Endothelial cell of umbilical vein (primary cell): ENCODE data around the gene FSTL4. TPM values are rescaled to one million over a fixed set of nuclear protein-coding genes. Genes with fewer than 3 reads are reported as not detected.

ENCODE experiments used
- BruUV-seq: library from RNA; stranded (reverse); fragments of 400-500 nt; replicated peaks from 2 replicates; lab custom pipeline; 2021; lab: Mats Ljungman, UMichigan
- CTCF ChIA-PET: fragments of 300-600, 350-600 bp; sonication (Branson Sonifier 250); formaldehyde crosslinking; loops from one replicate; lab custom pipeline; 2021; ENCODE audit warnings: antibody characterized with exemption, inconsistent platforms; lab: Charles Lee
- POLR2A ChIA-PET: fragments of 300-600, 350-600 bp; sonication (Branson Sonifier 250); formaldehyde crosslinking; loops from one replicate; lab custom pipeline; 2021; ENCODE audit warnings: antibody characterized with exemption, inconsistent platforms; lab: Charles Lee
- DNase-seq: peaks from one replicate; pipeline ENCODE4 v3.0.0-alpha.2; 2011; ENCODE audit warnings: low read depth, low spot score
- FAIRE-seq: peaks from 2 replicates; lab custom pipeline; 2011; peaks lifted over from hg19 to GRCh38; lab: Jason Lieb, UNC
- H2AFZ ChIP-seq: 2 replicates; pipeline ENCODE4 v1.6.0; 2012; ENCODE audit warnings: low read depth, low read length, control low read depth, inconsistent platforms
- H3K27ac ChIP-seq: 2 replicates; pipeline ENCODE4 v1.5.1; 2011; ENCODE audit warnings: low read depth, mild to moderate bottlenecking, control low read depth, low read length, moderate library complexity; ENCODE audit not compliant: insufficient read depth
- H3K27me3 ChIP-seq, 2 experiments: 2 replicates each; pipeline versions ENCODE4 v1.6.0 to v1.6.1; 2011; ENCODE audit warnings: low read length in 2 of 2, mixed read lengths in 1 of 2; ENCODE audit not compliant: control insufficient read depth in 2 of 2, insufficient read depth in 2 of 2
- H3K36me3 ChIP-seq, 2 experiments: 2 replicates in 1 of 2; 3 replicates in 1 of 2; pipeline ENCODE4 v1.5.1; 2011; ENCODE audit warnings: low read length in 2 of 2, mild to moderate bottlenecking in 1 of 2, moderate library complexity in 1 of 2; ENCODE audit not compliant: control insufficient read depth in 2 of 2, insufficient read depth in 2 of 2; ENCODE audit errors: extremely low read depth in 1 of 2
- H3K4me1 ChIP-seq: 3 replicates; pipeline ENCODE4 v1.5.1; 2011; ENCODE audit warnings: mild to moderate bottlenecking, low read length; ENCODE audit not compliant: control insufficient read depth, insufficient read depth; ENCODE audit errors: extremely low read depth
- H3K4me2 ChIP-seq: 2 replicates; pipeline ENCODE4 v1.6.1; 2011; ENCODE audit warnings: low read length, control low read depth, mixed read lengths; ENCODE audit not compliant: insufficient read depth
- H3K4me3 ChIP-seq, 3 experiments: fragments of 200-600 bp in 1 of 3; sonication (generic), shearing (Covaris generic) in 1 of 3; replicated peaks in 1 of 3; 2 replicates each; pipeline ENCODE4 v1.5.1; 2011 to 2016; ENCODE audit warnings: control low read depth in 3 of 3, low read length in 3 of 3, mild to moderate bottlenecking in 2 of 3, inconsistent platforms in 1 of 3, low read depth in 1 of 3, moderate library complexity in 1 of 3; ENCODE audit not compliant: insufficient read depth in 1 of 3
- H3K79me2 ChIP-seq: 2 replicates; pipeline ENCODE4 v1.6.0; 2012; ENCODE audit warnings: low read length, inconsistent platforms; ENCODE audit not compliant: control insufficient read depth, insufficient read depth
- H3K9ac ChIP-seq: replicated peaks from 2 replicates; pipeline ENCODE3; 2011; ENCODE audit warnings: low read length, control low read depth; ENCODE audit not compliant: insufficient read depth; ENCODE audit errors: extremely low read depth
- H3K9me1 ChIP-seq: replicated peaks from 3 replicates; pipeline ENCODE4 v1.6.0; 2011; ENCODE audit warnings: mild to moderate bottlenecking, low read length; ENCODE audit not compliant: control insufficient read depth, insufficient read depth; ENCODE audit errors: extremely low read depth
- H3K9me3 ChIP-seq: replicated peaks from 2 replicates; pipeline ENCODE4 v1.5.1; 2012; ENCODE audit warnings: low read length, inconsistent platforms; ENCODE audit not compliant: control insufficient read depth, insufficient read depth
- H4K20me1 ChIP-seq: replicated peaks from 2 replicates; pipeline ENCODE3; 2011; ENCODE audit warnings: mild to moderate bottlenecking, low read length; ENCODE audit not compliant: control insufficient read depth, insufficient read depth; ENCODE audit errors: extremely low read depth
- CTCF ChIP-seq, 2 donors: IDR thresholded peaks; 1 replicate in 1 of 2; 2 replicates in 1 of 2; pipeline ENCODE4 v1.5.1; 2011; ENCODE audit warnings: low read length in 2 of 2, mild to moderate bottlenecking in 2 of 2, moderate library complexity in 2 of 2, control low read depth in 1 of 2, inconsistent platforms in 1 of 2, low read depth in 1 of 2; ENCODE audit not compliant: insufficient read depth in 1 of 2; ENCODE audit errors: extremely low read depth in 1 of 2
- EZH2 ChIP-seq: IDR thresholded peaks from 2 replicates; pipeline ENCODE4 v1.6.1; 2012; ENCODE audit warnings: borderline replicate concordance, low read depth, mild to moderate bottlenecking, moderate library complexity, low read length, inconsistent platforms; ENCODE audit not compliant: severe bottlenecking
- FOS ChIP-seq: IDR thresholded peaks from 2 replicates; pipeline ENCODE4 v1.6.1; 2011; ENCODE audit warnings: mild to moderate bottlenecking, low read length, moderate library complexity, borderline replicate concordance; ENCODE audit not compliant: insufficient read depth
- GATA2 ChIP-seq: IDR thresholded peaks from 2 replicates; pipeline ENCODE4 v1.7.0; 2011; ENCODE audit warnings: low read depth, mild to moderate bottlenecking, moderate library complexity, mixed read lengths, low read length; ENCODE audit not compliant: insufficient read length, insufficient read depth
- JUN ChIP-seq: IDR thresholded peaks from 2 replicates; pipeline ENCODE4 v1.6.1; 2011; ENCODE audit warnings: borderline replicate concordance, low read depth; ENCODE audit not compliant: insufficient read length, insufficient read depth
- MYC ChIP-seq: IDR thresholded peaks from one replicate; pipeline ENCODE4 v1.6.1; 2011; ENCODE audit warnings: mild to moderate bottlenecking, low read depth, low read length
- POLR2A ChIP-seq: IDR thresholded peaks from 2 replicates; pipeline ENCODE4 v1.6.1; 2012; ENCODE audit warnings: low read depth, mild to moderate bottlenecking, control low read depth, low read length
- POLR2AphosphoS5 ChIP-seq: IDR thresholded peaks from 2 replicates; pipeline ENCODE4 v1.6.1; 2012; ENCODE audit warnings: low read depth, mild to moderate bottlenecking, control low read depth, low read length, moderate library complexity; ENCODE audit not compliant: insufficient read depth
- dilution Hi-C: fragments of 300-500 bp; cut with MboI; formaldehyde crosslinking; loops from one replicate; pipeline ENCODE4 v1.15.0; 2019; ENCODE audit warnings: low sequenced_read_pairs; ENCODE audit not compliant: extremely low pct_ligation_motif_present
- intact Hi-C: fragments of 100-400 bp; cut with micrococcal nuclease; formaldehyde crosslinking; loops from one replicate; pipeline ENCODE4 v1.10.0; 2022
- polyA plus RNA-seq, 4 experiments: library from polyadenylated mRNA; depleted of rRNA in 3 of 4; stranded (reverse) in 3 of 4; unstranded in 1 of 4; fragments of >200 nt; gene quantifications; 2 replicates each; pipeline versions ENCODE4 v1.2.1 to v1.2.3, GENCODE V29; 2011 to 2012; ENCODE audit warnings: missing spikeins in 1 of 4
- total RNA-seq: library from RNA; stranded (reverse); gene quantifications from 2 replicates; pipeline ENCODE4 v1.2.3, GENCODE V29; 2021
- TF ChIP-seq, protein P1 (sequence below): IDR thresholded peaks from 2 replicates; pipeline ENCODE4 v1.6.1; 2011; ENCODE audit not compliant: insufficient read depth, insufficient read length

FSTL4 gene
- total and polyA plus RNA-seq, 2 donors (not counting 3 experiments of a cell fraction or from before 2014, with no cell fraction given): 0.18 TPM; not detected in 1

- Histone ChIP-seq H3K9me3 (no peaks in the 10 kb centered on the region), H3K4me3 (no peak overlapping the region), H3K27me3 (peaks cover 1 to 2% of the 10 kb centered on the region in 2 experiments), H3K27ac (no peak overlapping the region), H3K9ac (no peak overlapping the region), H3K4me2 (no peak overlapping the region), H3K9me1 (no peaks in the 10 kb centered on the region), H2AFZ (no peak overlapping the region), H3K79me2 (no peaks in the 10 kb centered on the region), H3K4me1 (no peaks in the 10 kb centered on the region), H3K36me3 (no peaks in the 10 kb centered on the region), H4K20me1 (no peaks in the 10 kb centered on the region)
- TF ChIP-seq, protein P1, sequence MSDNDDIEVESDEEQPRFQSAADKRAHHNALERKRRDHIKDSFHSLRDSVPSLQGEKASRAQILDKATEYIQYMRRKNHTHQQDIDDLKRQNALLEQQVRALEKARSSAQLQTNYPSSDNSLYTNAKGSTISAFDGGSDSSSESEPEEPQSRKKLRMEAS: no peak
- no peak for TF ChIP-seq EZH2
- no peak for TF ChIP-seq GATA2
- TF ChIP-seq FOS: no peak
- TF ChIP-seq POLR2AphosphoS5: no peak
- TF ChIP-seq POLR2A: no peak
- no peak for TF ChIP-seq JUN
- TF ChIP-seq MYC: no peak
- TF ChIP-seq CTCF (IDR thresholded peaks at IDR 0.05; ENCODE audit: extremely low read depth in 1 of 2, insufficient read depth in 1 of 2, low read depth in 1 of 2, low read length in 2 of 2): no peak
- DNase-seq (no peak), FAIRE-seq (no peak)
- dilution Hi-C loops: no loop called here
- intact Hi-C loops: loop anchor here (2.0 to 5.0 kb wide), 3 partner anchors 37 to 310 kb away; no protein-coding TSS in a partner anchor
- POLR2A ChIA-PET: no interaction called here
- CTCF ChIA-PET: interaction anchor here (0.8 to 2.9 kb wide), 20 partner anchors 12 to 528 kb away, joined by 3 to 12 read pairs (median 3); partner anchors contain the start of gene FSTL4
- BruUV-seq: no TSS peak
Measured at GRCh38 chr5:133421806-133422205, 190.5 kb downstream of the FSTL4 start.
